Activated T-cell treated with anti-CD3 and anti-CD28 coated beads for 48 hours (primary cell): ENCODE data around the gene ADARB2.

Experiments used
- DNase-seq: peaks from one replicate; pipeline ENCODE4 v3.0.0-alpha.2; 2020; ENCODE audit warnings: low read depth

The ADARB2 gene

GRCh38 chr10:1685699-1686490 is 51.4 kb downstream of the ADARB2 start:
- no peak for DNase-seq

- no peak for DNase-seq
Measured at GRCh38 chr10:1684991-1685390, 52.3 kb downstream of the ADARB2 start.

GRCh38 chr10:1683649-1684048 is 53.7 kb downstream of the ADARB2 start:
- no peak for DNase-seq

- DNase-seq: no peak
Measured at GRCh38 chr10:1679821-1680650, 57.3 kb downstream of the ADARB2 start.

GRCh38 chr10:1678084-1678483 is 59.2 kb downstream of the ADARB2 start:
- no peak for DNase-seq

- DNase-seq: no peak
Measured at GRCh38 chr10:1677307-1677939, 59.9 kb downstream of the ADARB2 start.

- DNase-seq: no peak
Measured at GRCh38 chr10:1674501-1674900, 62.8 kb downstream of the ADARB2 start.

GRCh38 chr10:1673568-1674345 is 63.6 kb downstream of the ADARB2 start:
- no peak for DNase-seq

- DNase-seq: no peak
Measured at GRCh38 chr10:1672001-1672781, 65.1 kb downstream of the ADARB2 start.

- DNase-seq: no peak
Measured at GRCh38 chr10:1671366-1672000, 65.8 kb downstream of the ADARB2 start.

- DNase-seq: no peak
Measured at GRCh38 chr10:1670541-1671365, 66.6 kb downstream of the ADARB2 start.

GRCh38 chr10:1669433-1669832 is 67.9 kb downstream of the ADARB2 start:
- DNase-seq: no peak

- no peak for DNase-seq
Measured at GRCh38 chr10:1668399-1668798, 68.9 kb downstream of the ADARB2 start.

GRCh38 chr10:1667392-1667791 is 69.9 kb downstream of the ADARB2 start:
- DNase-seq: no peak

- no peak for DNase-seq
Measured at GRCh38 chr10:1666147-1666546, 71.2 kb downstream of the ADARB2 start.

- DNase-seq: no peak
Measured at GRCh38 chr10:1665681-1666080, 71.6 kb downstream of the ADARB2 start.

- no peak for DNase-seq
Measured at GRCh38 chr10:1665021-1665661, 72.2 kb downstream of the ADARB2 start.

GRCh38 chr10:1664333-1664964 is 72.9 kb downstream of the ADARB2 start:
- no peak for DNase-seq

- DNase-seq: no peak
Measured at GRCh38 chr10:1663226-1663625, 74.1 kb downstream of the ADARB2 start.
